HFF-Myc (cell line): ENCODE measurements around the gene MCC.

ENCODE experiments used
- DNase-seq: peaks from one replicate; pipeline ENCODE4 v3.0.0-alpha.2; 2011; ENCODE audit warnings: low read depth; ENCODE audit errors: extremely low read depth
- H3K4me3 ChIP-seq: replicated peaks from 2 replicates; pipeline ENCODE4 v1.5.1; 2011; ENCODE audit warnings: low read depth, mild to moderate bottlenecking, control low read depth, low read length
- CTCF ChIP-seq: IDR thresholded peaks from 2 replicates; pipeline ENCODE4 v1.5.1; 2012; ENCODE audit warnings: mild to moderate bottlenecking, low read depth, low read length, control low read depth; ENCODE audit errors: missing control alignments

MCC gene

GRCh38 chr5:112998296-112998695 is 490.0 kb downstream of the MCC start:
- no peak for DNase-seq
- no peak overlapping the region for H3K4me3 ChIP-seq
- no peak for TF ChIP-seq CTCF

GRCh38 chr5:112996830-112997374 is 491.4 kb downstream of the MCC start:
- no peak overlapping the region for H3K4me3 ChIP-seq
- no peak for DNase-seq
- TF ChIP-seq CTCF: no peak

- no peak overlapping the region for H3K4me3 ChIP-seq
- peak; percentile 37 for DNase-seq
- TF ChIP-seq CTCF: peak; percentile 87
These were observed 492.3 kb downstream of the MCC start for GRCh38 chr5:112995764-112996618.

- DNase-seq: no peak
- H3K4me3 ChIP-seq: no peak overlapping the region
- TF ChIP-seq CTCF: no peak
These were observed 502.0 kb downstream of the MCC start for GRCh38 chr5:112986224-112986623.

GRCh38 chr5:112983363-112983762 is 504.9 kb downstream of the MCC start:
- no peak overlapping the region for H3K4me3 ChIP-seq
- no peak for TF ChIP-seq CTCF
- no peak for DNase-seq

- no peak for DNase-seq
- no peak for TF ChIP-seq CTCF
- H3K4me3 ChIP-seq: no peak overlapping the region; the same call in 1 of the 2 replicates
These were observed 508.5 kb downstream of the MCC start for GRCh38 chr5:112979723-112980122.

- H3K4me3 ChIP-seq: peak overlapping the region; percentile 76; the same call in 1 of the 2 replicates
- no peak for TF ChIP-seq CTCF
- DNase-seq: no peak
These were observed 509.4 kb downstream of the MCC start for GRCh38 chr5:112978836-112979235.
